Inflammatory macrophage treated with lipopolysaccharide for 1 hour (primary cell): ENCODE data around the gene F13A1.

Source experiments
- DNase-seq, 2 donors: peaks; one replicate each; pipeline ENCODE4 v3.0.0-alpha.2; 2020 to 2022

F13A1 gene

GRCh38 chr6:6239598-6240581, 80.6 kb downstream of the F13A1 start:
- DNase-seq: no peak

GRCh38 chr6:6236730-6237469, 83.6 kb downstream of the F13A1 start:
- DNase-seq: no peak

GRCh38 chr6:6235786-6236185, 84.7 kb downstream of the F13A1 start:
- DNase-seq: no peak

- DNase-seq: no peak
Observed at GRCh38 chr6:6234963-6235362, 85.5 kb downstream of the F13A1 start.

GRCh38 chr6:6230286-6230685, 90.2 kb downstream of the F13A1 start:
- DNase-seq: no peak

- DNase-seq: no peak
Observed at GRCh38 chr6:6227896-6228295, 92.6 kb downstream of the F13A1 start.

- DNase-seq: no peak
Observed at GRCh38 chr6:6225885-6226529, 94.5 kb downstream of the F13A1 start.

- DNase-seq: no peak
Observed at GRCh38 chr6:6224933-6225486, 95.5 kb downstream of the F13A1 start.

GRCh38 chr6:6221787-6222535, 98.5 kb downstream of the F13A1 start:
- DNase-seq: peak; percentile 7 to 56

- DNase-seq: no peak
Observed at GRCh38 chr6:6220718-6221117, 99.7 kb downstream of the F13A1 start.

GRCh38 chr6:6219716-6220115, 100.7 kb downstream of the F13A1 start:
- no peak for DNase-seq

GRCh38 chr6:6218759-6219085, 101.7 kb downstream of the F13A1 start:
- DNase-seq: no peak

- no peak for DNase-seq
Observed at GRCh38 chr6:6217855-6218758, 102.4 kb downstream of the F13A1 start.

- no peak for DNase-seq
Observed at GRCh38 chr6:6210994-6211393, 109.5 kb downstream of the F13A1 start.

- peak; percentile 41 to 47 for DNase-seq
Observed at GRCh38 chr6:6202886-6203285, 117.6 kb downstream of the F13A1 start.

GRCh38 chr6:6201200-6201599, 119.3 kb downstream of the F13A1 start:
- DNase-seq: no peak

- no peak for DNase-seq
Observed at GRCh38 chr6:6199678-6200077, 120.8 kb downstream of the F13A1 start.

GRCh38 chr6:6196762-6197161, 123.7 kb downstream of the F13A1 start:
- no peak for DNase-seq

- DNase-seq: no peak
Observed at GRCh38 chr6:6195080-6195479, 125.4 kb downstream of the F13A1 start.

GRCh38 chr6:6193221-6193745, 127.2 kb downstream of the F13A1 start:
- no peak for DNase-seq

- no peak for DNase-seq
Observed at GRCh38 chr6:6191909-6192308, 128.6 kb downstream of the F13A1 start.
